GM19467 (cell line): ENCODE measurements around the gene SLC4A1AP.

ENCODE experiments used
- ATAC-seq: cut with Tn5 transposase; IDR thresholded peaks from one replicate; pipeline ENCODE4 v1.9.1; 2021; ENCODE audit warnings: mild to moderate bottlenecking, moderate library complexity; ENCODE audit not compliant: unreplicated experiment

The SLC4A1AP gene

GRCh38 chr2:27739058-27739373, 75.3 kb downstream of the SLC4A1AP start:
- ATAC-seq, result no peak

- ATAC-seq, result no peak
These were observed 78.0 kb downstream of the SLC4A1AP start for GRCh38 chr2:27741673-27742072.

GRCh38 chr2:27742571-27742970, 78.9 kb downstream of the SLC4A1AP start:
- ATAC-seq, result no peak
